ENCODE measurements around the gene SMURF1. TPM values are rescaled to one million over a fixed set of nuclear protein-coding genes. Genes with fewer than 3 reads are reported as not detected.
"Not testable (repeated sequence)": the region's sequence is repeated elsewhere in the genome, so short reads cannot be mapped to it uniquely, and the experiment has no call there.

SMURF1 gene
- total RNA-seq, 2 experiments from 2014 or later = 10.1 to 11.1 TPM

GRCh38 chr7:99170065-99170729 lies 26.3 kb upstream of the SMURF1 start:
- Mint-ChIP-seq H3K36me3 (ENCODE audit: low read depth) (no peaks in the 10 kb centered on the region), H3K27me3 (ENCODE audit: low read depth) (peaks cover 4% of the 10 kb centered on the region), H3K27ac (no peak overlapping the region), H3K4me1 (ENCODE audit: low read depth) (no peaks in the 10 kb centered on the region), H3K9me3 (no peaks in the 10 kb centered on the region), H3K4me3 (no peak overlapping the region)
- intact Hi-C loops (cut with micrococcal nuclease) = no loop called here
- CTCF ChIA-PET = interaction anchor here (0.6 kb wide), 1 partner anchor 20 kb away, joined by 4 read pairs; no protein-coding TSS in a partner anchor
- no peak for DNase-seq

GRCh38 chr7:99167072-99167471 lies 23.2 kb upstream of the SMURF1 start:
- no peaks in the 10 kb centered on the region for H3K9me3 Mint-ChIP-seq
- H3K36me3 Mint-ChIP-seq (ENCODE audit: low read depth) = no peaks in the 10 kb centered on the region
- no peak overlapping the region for H3K27ac Mint-ChIP-seq
- H3K4me3 Mint-ChIP-seq = no peak overlapping the region
- CTCF ChIA-PET = interaction anchor here (0.6 kb wide), 1 partner anchor 169 kb away, joined by 3 read pairs; no protein-coding TSS in a partner anchor
- intact Hi-C loops (cut with micrococcal nuclease) = no loop called here
- DNase-seq = no peak
- H3K4me1 Mint-ChIP-seq (ENCODE audit: low read depth) = no peaks in the 10 kb centered on the region
- peaks cover 2% of the 10 kb centered on the region for H3K27me3 Mint-ChIP-seq (ENCODE audit: low read depth)

GRCh38 chr7:99165816-99166215 lies 21.9 kb upstream of the SMURF1 start:
- Mint-ChIP-seq H3K36me3 (ENCODE audit: low read depth) (no peaks in the 10 kb centered on the region), H3K27me3 (ENCODE audit: low read depth) (peaks cover 2% of the 10 kb centered on the region), H3K4me1 (ENCODE audit: low read depth) (no peaks in the 10 kb centered on the region), H3K9me3 (no peaks in the 10 kb centered on the region), H3K27ac (no peak overlapping the region), H3K4me3 (no peak overlapping the region)
- intact Hi-C loops (cut with micrococcal nuclease) = no loop called here
- DNase-seq = no peak
- CTCF ChIA-PET = no interaction called here

- intact Hi-C loops (cut with micrococcal nuclease); H3K4me1 Mint-ChIP-seq (ENCODE audit: low read depth); H3K27me3 Mint-ChIP-seq (ENCODE audit: low read depth): not testable (repeated sequence)
These were observed 19.8 kb upstream of the SMURF1 start for GRCh38 chr7:99163669-99164068.

GRCh38 chr7:99156649-99157048 lies 12.7 kb upstream of the SMURF1 start:
- H3K27ac Mint-ChIP-seq = no peak overlapping the region
- no peaks in the 10 kb centered on the region for H3K9me3 Mint-ChIP-seq
- no peak overlapping the region for H3K4me3 Mint-ChIP-seq
- DNase-seq = no peak
- no peaks in the 10 kb centered on the region for H3K27me3 Mint-ChIP-seq (ENCODE audit: low read depth)
- CTCF ChIA-PET = no interaction called here
- H3K4me1 Mint-ChIP-seq (ENCODE audit: low read depth) = peaks cover 3% of the 10 kb centered on the region
- intact Hi-C loops (cut with micrococcal nuclease) = no loop called here
- H3K36me3 Mint-ChIP-seq (ENCODE audit: low read depth) = no peaks in the 10 kb centered on the region

More at GRCh38 chr7:99163669-99164068, 19.8 kb upstream of the SMURF1 start:
- H3K36me3 Mint-ChIP-seq (ENCODE audit: low read depth); H3K4me3 Mint-ChIP-seq; DNase-seq; H3K9me3 Mint-ChIP-seq; CTCF ChIA-PET; H3K27ac Mint-ChIP-seq: not testable (repeated sequence)

GRCh38 chr7:99155211-99155610 lies 11.3 kb upstream of the SMURF1 start:
- no peak overlapping the region for H3K4me3 Mint-ChIP-seq
- no peak overlapping the region for H3K27ac Mint-ChIP-seq
- H3K36me3 Mint-ChIP-seq (ENCODE audit: low read depth) = no peaks in the 10 kb centered on the region
- CTCF ChIA-PET = interaction anchor here (0.9 kb wide), 2 partner anchors 10 to 115 kb away, joined by 3 read pairs; no protein-coding TSS in a partner anchor
- no peaks in the 10 kb centered on the region for H3K9me3 Mint-ChIP-seq
- intact Hi-C loops (cut with micrococcal nuclease) = no loop called here
- H3K27me3 Mint-ChIP-seq (ENCODE audit: low read depth) = no peaks in the 10 kb centered on the region
- DNase-seq = no peak
- H3K4me1 Mint-ChIP-seq (ENCODE audit: low read depth) = peaks cover 3% of the 10 kb centered on the region

GRCh38 chr7:99146979-99147378 lies 3.1 kb upstream of the SMURF1 start:
- peaks cover 10% of the 10 kb centered on the region for H3K4me1 Mint-ChIP-seq (ENCODE audit: low read depth)
- H3K9me3 Mint-ChIP-seq = no peaks in the 10 kb centered on the region
- H3K27me3 Mint-ChIP-seq (ENCODE audit: low read depth) = no peaks in the 10 kb centered on the region
- intact Hi-C loops (cut with micrococcal nuclease) = no loop called here
- H3K36me3 Mint-ChIP-seq (ENCODE audit: low read depth) = no peaks in the 10 kb centered on the region
- DNase-seq = no peak
- H3K4me3 Mint-ChIP-seq = no peak overlapping the region
- no peak overlapping the region for H3K27ac Mint-ChIP-seq
- CTCF ChIA-PET = interaction anchor here (0.6 kb wide), 1 partner anchor 889 kb away, joined by 4 read pairs; no protein-coding TSS in a partner anchor

- Mint-ChIP-seq H3K9me3 (no peaks in the 10 kb centered on the region), H3K27me3 (ENCODE audit: low read depth) (no peaks in the 10 kb centered on the region), H3K4me3 (peak overlapping the region; percentile 90), H3K4me1 (ENCODE audit: low read depth) (peaks cover 44% of the 10 kb centered on the region), H3K27ac (peak overlapping the region; percentile 63), H3K36me3 (ENCODE audit: low read depth) (peaks cover 4% of the 10 kb centered on the region)
- intact Hi-C loops (cut with micrococcal nuclease) = loop anchor here (1.0 to 5.0 kb wide), 7 partner anchors 103 to 1284 kb away; partner anchors contain the start of genes ARPC1A, BUD31, MEPCE and PDAP1
- CTCF ChIA-PET = no interaction called here
- no peak for DNase-seq
These were observed 421 bp downstream of the SMURF1 start for GRCh38 chr7:99143521-99143852.

- CTCF ChIA-PET = no interaction called here
These were observed 984 bp downstream of the SMURF1 start for GRCh38 chr7:99142727-99143520.

GRCh38 chr7:99141841-99142726 lies 1.8 kb downstream of the SMURF1 start:
- H3K27ac Mint-ChIP-seq = peak overlapping the region; percentile 87
- peaks cover 51% of the 10 kb centered on the region for H3K4me1 Mint-ChIP-seq (ENCODE audit: low read depth)
- no peaks in the 10 kb centered on the region for H3K9me3 Mint-ChIP-seq
- intact Hi-C loops (cut with micrococcal nuclease) = loop anchor here (1.0 to 5.0 kb wide), 10 partner anchors 35 to 1285 kb away; partner anchors contain the start of genes ARPC1A, MEPCE, TRRAP and ZCWPW1
- H3K4me3 Mint-ChIP-seq = peak overlapping the region; percentile 90
- CTCF ChIA-PET = interaction anchor here (0.6 to 1.2 kb wide), 2 partner anchors 42 to 891 kb away, joined by 3 read pairs; no protein-coding TSS in a partner anchor
- DNase-seq = peak; percentile 78
- H3K36me3 Mint-ChIP-seq (ENCODE audit: low read depth) = peaks cover 4% of the 10 kb centered on the region
- no peaks in the 10 kb centered on the region for H3K27me3 Mint-ChIP-seq (ENCODE audit: low read depth)

More at GRCh38 chr7:99142727-99143520, 984 bp downstream of the SMURF1 start:
- Mint-ChIP-seq H3K27me3 (ENCODE audit: low read depth) (no peaks in the 10 kb centered on the region), H3K9me3 (no peaks in the 10 kb centered on the region), H3K27ac (peak overlapping the region; percentile 63), H3K4me1 (ENCODE audit: low read depth) (peaks cover 47% of the 10 kb centered on the region), H3K4me3 (peak overlapping the region; percentile 90), H3K36me3 (ENCODE audit: low read depth) (peaks cover 4% of the 10 kb centered on the region)
- peak; percentile 98 for DNase-seq
- intact Hi-C loops (cut with micrococcal nuclease) = loop anchor here (1.0 to 5.0 kb wide), 9 partner anchors 36 to 1284 kb away; partner anchors contain the start of genes ARPC1A, BUD31, MEPCE and PDAP1

- no peak for DNase-seq
- Mint-ChIP-seq H3K4me3 (peak overlapping the region; percentile 60), H3K4me1 (ENCODE audit: low read depth) (peaks cover 51% of the 10 kb centered on the region), H3K36me3 (ENCODE audit: low read depth) (peaks cover 4% of the 10 kb centered on the region), H3K27ac (peak overlapping the region; percentile 76), H3K27me3 (ENCODE audit: low read depth) (no peaks in the 10 kb centered on the region), H3K9me3 (no peaks in the 10 kb centered on the region)
- CTCF ChIA-PET = interaction anchor here (0.6 to 1.2 kb wide), 2 partner anchors 41 to 891 kb away, joined by 3 read pairs; no protein-coding TSS in a partner anchor
- intact Hi-C loops (cut with micrococcal nuclease) = loop anchor here (1.0 to 5.0 kb wide), 5 partner anchors 38 to 1286 kb away; partner anchors contain the start of genes ARPC1A, MEPCE and ZCWPW1
These were observed 2.6 kb downstream of the SMURF1 start for GRCh38 chr7:99141334-99141733.

Measured in activated naive CD4-positive, alpha-beta T cell treated with anti-CD3 and anti-CD28 coated beads for 36 hours (primary cell).